NB4 (cell line): ENCODE measurements around the gene KRT36.

Experiments used
- POLR2A ChIP-seq: IDR thresholded peaks from 2 replicates; pipeline ENCODE4 v1.6.1; 2011; ENCODE audit warnings: mild to moderate bottlenecking; ENCODE audit not compliant: insufficient read length; ENCODE audit errors: extremely low read depth
- TF ChIP-seq, protein P1 (sequence below): IDR thresholded peaks from one replicate; pipeline ENCODE4 v1.5.1; 2012; ENCODE audit warnings: low read depth, low read length

GRCh38 chr17:41483991-41484826 lies 5.5 kb downstream of the KRT36 start:
- TF ChIP-seq, protein P1, sequence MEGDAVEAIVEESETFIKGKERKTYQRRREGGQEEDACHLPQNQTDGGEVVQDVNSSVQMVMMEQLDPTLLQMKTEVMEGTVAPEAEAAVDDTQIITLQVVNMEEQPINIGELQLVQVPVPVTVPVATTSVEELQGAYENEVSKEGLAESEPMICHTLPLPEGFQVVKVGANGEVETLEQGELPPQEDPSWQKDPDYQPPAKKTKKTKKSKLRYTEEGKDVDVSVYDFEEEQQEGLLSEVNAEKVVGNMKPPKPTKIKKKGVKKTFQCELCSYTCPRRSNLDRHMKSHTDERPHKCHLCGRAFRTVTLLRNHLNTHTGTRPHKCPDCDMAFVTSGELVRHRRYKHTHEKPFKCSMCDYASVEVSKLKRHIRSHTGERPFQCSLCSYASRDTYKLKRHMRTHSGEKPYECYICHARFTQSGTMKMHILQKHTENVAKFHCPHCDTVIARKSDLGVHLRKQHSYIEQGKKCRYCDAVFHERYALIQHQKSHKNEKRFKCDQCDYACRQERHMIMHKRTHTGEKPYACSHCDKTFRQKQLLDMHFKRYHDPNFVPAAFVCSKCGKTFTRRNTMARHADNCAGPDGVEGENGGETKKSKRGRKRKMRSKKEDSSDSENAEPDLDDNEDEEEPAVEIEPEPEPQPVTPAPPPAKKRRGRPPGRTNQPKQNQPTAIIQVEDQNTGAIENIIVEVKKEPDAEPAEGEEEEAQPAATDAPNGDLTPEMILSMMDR = no peak
- TF ChIP-seq POLR2A = no peak
